Sciatic nerve (tissue), 2 donors: ENCODE data around the gene ZFP91. TPM values are rescaled to one million over a fixed set of nuclear protein-coding genes. Genes with fewer than 3 reads are reported as not detected.

Source experiments
- ATAC-seq: fragments of 200-7000 bp; cut with Tn5 transposase; one replicate; pipeline ENCODE4 v1.9.1; 2020; ENCODE audit warnings: mild to moderate bottlenecking, moderate library complexity
- DNase-seq: peaks from one replicate; pipeline ENCODE4 v3.0.0-alpha.2; 2020; ENCODE audit warnings: low spot score
- intact Hi-C: fragments of 100-400 bp; cut with DNase I; formaldehyde crosslinking; loops from one replicate; pipeline ENCODE4 v1.14.2; 2022
- total RNA-seq: library from RNA; stranded (reverse); fragmentation: NEBNext Ultra II Directional; extraction: Animal tissue kit (Norgen Biotek cat#: 25700); gene quantifications from one replicate; pipeline ENCODE4 v1.2.1, GENCODE V29; 2021
- donor health status: DM: no; HTN: no; CAD: no.
- donor health status: DM: no; HTN: no; CAD: no.

ZFP91 gene
- total RNA-seq, 1 donor from 2014 or later = 46.5 TPM

GRCh38 chr11:58579192-58580129, 598 bp downstream of the ZFP91 start:
- DNase-seq (peak; percentile 96), ATAC-seq (peak; percentile 64)
- intact Hi-C loops = no loop called here

GRCh38 chr11:58580311-58580710, 1.4 kb downstream of the ZFP91 start:
- intact Hi-C loops = no loop called here
- ATAC-seq = no peak
- DNase-seq = no peak

- intact Hi-C loops = no loop called here
- DNase-seq = no peak
- ATAC-seq = no peak
Observed at GRCh38 chr11:58582437-58582836, 3.6 kb downstream of the ZFP91 start.

GRCh38 chr11:58586998-58587397, 8.1 kb downstream of the ZFP91 start:
- intact Hi-C loops = no loop called here
- DNase-seq (no peak), ATAC-seq (no peak)

- intact Hi-C loops = no loop called here
- ATAC-seq (no peak), DNase-seq (no peak)
Observed at GRCh38 chr11:58591659-58592058, 12.8 kb downstream of the ZFP91 start.

- DNase-seq = no peak
- intact Hi-C loops = no loop called here
- ATAC-seq = no peak
Observed at GRCh38 chr11:58592760-58593472, 14.1 kb downstream of the ZFP91 start.

GRCh38 chr11:58594826-58595225, 16.0 kb downstream of the ZFP91 start:
- DNase-seq (no peak), ATAC-seq (no peak)
- intact Hi-C loops = no loop called here

GRCh38 chr11:58596621-58597020, 17.8 kb downstream of the ZFP91 start:
- DNase-seq = no peak
- no peak for ATAC-seq
- intact Hi-C loops = no loop called here

GRCh38 chr11:58597486-58598144, 18.8 kb downstream of the ZFP91 start:
- no peak for DNase-seq
- intact Hi-C loops = no loop called here

GRCh38 chr11:58600510-58600909, 21.6 kb downstream of the ZFP91 start:
- ATAC-seq (no peak), DNase-seq (no peak)
- intact Hi-C loops = no loop called here

More at GRCh38 chr11:58597486-58598144, 18.8 kb downstream of the ZFP91 start:
- ATAC-seq = no peak

GRCh38 chr11:58606930-58607714, 28.3 kb downstream of the ZFP91 start:
- intact Hi-C loops = no loop called here
- no peak for DNase-seq
- ATAC-seq = no peak

GRCh38 chr11:58608331-58608730, 29.5 kb downstream of the ZFP91 start:
- intact Hi-C loops = no loop called here
- DNase-seq = no peak
- ATAC-seq = no peak

- DNase-seq = no peak
- ATAC-seq = no peak
- intact Hi-C loops = no loop called here
Observed at GRCh38 chr11:58609723-58610122, 30.9 kb downstream of the ZFP91 start.

- DNase-seq (no peak), ATAC-seq (no peak)
- intact Hi-C loops = no loop called here
Observed at GRCh38 chr11:58613228-58613627, 34.4 kb downstream of the ZFP91 start.

- intact Hi-C loops = no loop called here
- no peak for ATAC-seq
Observed at GRCh38 chr11:58615559-58615958, 36.7 kb downstream of the ZFP91 start.

GRCh38 chr11:58616594-58616993, 37.7 kb downstream of the ZFP91 start:
- ATAC-seq (no peak), DNase-seq (no peak)
- intact Hi-C loops = no loop called here

More at GRCh38 chr11:58615559-58615958, 36.7 kb downstream of the ZFP91 start:
- DNase-seq = no peak

GRCh38 chr11:58617976-58618557, 39.2 kb downstream of the ZFP91 start:
- intact Hi-C loops = no loop called here
- DNase-seq (no peak), ATAC-seq (peak; percentile 56)

GRCh38 chr11:58621586-58622262, 42.9 kb downstream of the ZFP91 start:
- intact Hi-C loops = no loop called here
- ATAC-seq (no peak), DNase-seq (no peak)
